HCT116 (cell line): ENCODE data around the gene MAT2B. TPM values are rescaled to one million over a fixed set of nuclear protein-coding genes. Genes with fewer than 3 reads are reported as not detected.

Experiments used
- ATAC-seq: fragments of 200-7000 bp; cut with Tn5 transposase; 2 replicates; pipeline ENCODE4 v1.9.1; 2020; ENCODE audit warnings: mild to moderate bottlenecking, moderate library complexity
- BruUV-seq: library from RNA; stranded (reverse); fragments of 400-500 nt; replicated peaks from 2 replicates; lab custom pipeline; 2021; lab: Mats Ljungman, UMichigan
- CTCF ChIA-PET: fragments of 300-600 bp; sonication (Branson Sonifier 250); formaldehyde crosslinking; loops from one replicate; lab custom pipeline; 2021; ENCODE audit warnings: antibody characterized with exemption; lab: Charles Lee
- POLR2A ChIA-PET: fragments of 300-600, 350-600 bp; sonication (Branson Sonifier 250); formaldehyde crosslinking; loops from one replicate; lab custom pipeline; 2021; ENCODE audit warnings: antibody characterized with exemption; lab: Charles Lee
- RAD21 ChIA-PET, 2 experiments: fragments of 300-600 bp; sonication (Branson Sonifier 250); formaldehyde crosslinking; loops; one replicate each; lab custom pipeline; 2023; ENCODE audit warnings: low total read pairs in 2 of 2; ENCODE audit not compliant: uncharacterized antibody in 2 of 2, unreplicated experiment in 2 of 2, low non-redundant PET in 1 of 2; lab: Charles Lee
- DNase-seq: peaks from one replicate; pipeline ENCODE4 v3.0.0-alpha.2; 2010; ENCODE audit warnings: low read depth, low spot score
- H2AFZ ChIP-seq: fragments of 200-600 bp; shearing (Covaris generic), sonication (generic); 2 replicates; pipeline ENCODE4 v1.6.1; 2017; ENCODE audit warnings: low read depth, mixed run types, mixed read lengths, antibody characterized with exemption, low read length; ENCODE audit not compliant: poor library complexity, severe bottlenecking
- H3K27ac ChIP-seq: 2 replicates; pipeline ENCODE4 v1.5.1; 2012; ENCODE audit warnings: low read depth, low read length
- H3K27me3 ChIP-seq: fragments of 200-600 bp; sonication (generic); 2 replicates; pipeline ENCODE4 v1.6.1; 2016; ENCODE audit warnings: mixed run types, low read length, mixed read lengths; ENCODE audit not compliant: insufficient read depth
- H3K36me3 ChIP-seq, 2 experiments: fragments of 200-500 bp in 1 of 2; fragments of 200-600 bp in 1 of 2; sonication (Bioruptor generic) in 1 of 2; sonication (generic) in 1 of 2; 2 replicates each; pipeline versions ENCODE4 v1.5.1 to v1.6.1; 2014 to 2016; ENCODE audit warnings: low read length in 2 of 2, inconsistent platforms in 1 of 2, mixed read lengths in 1 of 2, mixed run types in 1 of 2; ENCODE audit not compliant: insufficient read depth in 2 of 2, control insufficient read depth in 1 of 2
- H3K4me1 ChIP-seq, 2 experiments: fragments of 200-600 bp in 1 of 2; sonication (generic) in 1 of 2; 2 replicates each; pipeline versions ENCODE4 v1.5.1 to v1.6.1; 2012 to 2017; ENCODE audit warnings: low read length in 2 of 2, inconsistent platforms in 1 of 2, mild to moderate bottlenecking in 1 of 2, mixed read lengths in 1 of 2, mixed run types in 1 of 2, moderate library complexity in 1 of 2; ENCODE audit not compliant: insufficient read depth in 2 of 2, control insufficient read depth in 1 of 2
- H3K4me2 ChIP-seq: fragments of 200-600 bp; sonication (generic); 2 replicates; pipeline ENCODE4 v1.6.1; 2017; ENCODE audit warnings: mixed run types, low read length, mixed read lengths
- H3K4me3 ChIP-seq, 2 experiments: fragments of 200-600 bp in 1 of 2; sonication (generic) in 1 of 2; replicated peaks in 1 of 2; 2 replicates each; pipeline ENCODE4 v1.5.1; 2011 to 2016; ENCODE audit warnings: low read length in 2 of 2, control low read depth in 1 of 2, low read depth in 1 of 2, mild to moderate bottlenecking in 1 of 2, mixed read lengths in 1 of 2, mixed run types in 1 of 2
- H3K79me2 ChIP-seq: fragments of 200-600 bp; sonication (generic); 2 replicates; pipeline ENCODE4 v1.6.1; 2017; ENCODE audit warnings: mild to moderate bottlenecking, mixed run types, low read length, moderate library complexity, mixed read lengths; ENCODE audit not compliant: insufficient read depth
- H3K9ac ChIP-seq: fragments of 200-600 bp; sonication (generic); 2 replicates; pipeline ENCODE4 v1.6.1; 2016; ENCODE audit warnings: low read length, mixed read lengths
- H3K9me2 ChIP-seq: fragments of 200-600 bp; sonication (generic), shearing (Covaris generic); 2 replicates; pipeline ENCODE4 v1.6.1; 2017; ENCODE audit warnings: mixed run types, mild to moderate bottlenecking, moderate library complexity; ENCODE audit not compliant: insufficient read depth
- H3K9me3 ChIP-seq, 2 experiments: fragments of 200-500 bp in 1 of 2; fragments of 200-600 bp in 1 of 2; sonication (Bioruptor generic) in 1 of 2; sonication (generic) in 1 of 2; 2 replicates each; pipeline ENCODE4 v1.6.1; 2014 to 2017; ENCODE audit warnings: low read length in 2 of 2, mixed read lengths in 2 of 2, inconsistent platforms in 1 of 2, low read depth in 1 of 2, mild to moderate bottlenecking in 1 of 2, mixed run types in 1 of 2, moderate library complexity in 1 of 2; ENCODE audit not compliant: control insufficient read depth in 1 of 2, insufficient read depth in 1 of 2
- H4K20me1 ChIP-seq: fragments of 200-600 bp; sonication (generic), shearing (Covaris generic); 2 replicates; pipeline ENCODE4 v1.6.1; 2017; ENCODE audit warnings: mixed run types, mild to moderate bottlenecking, moderate library complexity; ENCODE audit not compliant: insufficient read depth
- ATF3 ChIP-seq: IDR thresholded peaks from 2 replicates; pipeline ENCODE4 v1.6.1; 2012
- CBX3 ChIP-seq: IDR thresholded peaks from 2 replicates; pipeline ENCODE4 v1.6.1; 2012; ENCODE audit warnings: low read depth
- CTCF ChIP-seq, 3 experiments: fragments of 200-600 bp in 1 of 3; sonication (generic) in 1 of 3; IDR thresholded peaks in 2 of 3; conservative IDR thresholded peaks in 1 of 3; 2 replicates each; pipeline ENCODE4 v1.5.1; 2012 to 2017; ENCODE audit warnings: low read depth in 2 of 3, low read length in 2 of 3, antibody characterized with exemption in 1 of 3, borderline replicate concordance in 1 of 3, control low read depth in 1 of 3, mild to moderate bottlenecking in 1 of 3, mixed read lengths in 1 of 3, mixed run types in 1 of 3, moderate library complexity in 1 of 3; ENCODE audit not compliant: insufficient read depth in 1 of 3
- EGR1 ChIP-seq: IDR thresholded peaks from 2 replicates; pipeline ENCODE4 v1.6.1; 2012; ENCODE audit warnings: low read depth
- ELF1 ChIP-seq: IDR thresholded peaks from 2 replicates; pipeline ENCODE4 v1.6.1; 2012; ENCODE audit warnings: low read depth, borderline replicate concordance
- EZH2 ChIP-seq: fragments of 200-600 bp; sonication (generic); IDR thresholded peaks from 2 replicates; pipeline ENCODE4 v1.6.1; 2017; ENCODE audit warnings: antibody characterized with exemption, mixed run types
- EZH2phosphoT487 ChIP-seq: fragments of 200-600 bp; IDR thresholded peaks from 2 replicates; pipeline ENCODE4 v1.6.1; 2018; ENCODE audit warnings: antibody characterized with exemption, borderline replicate concordance
- FOSL1 ChIP-seq: IDR thresholded peaks from 2 replicates; pipeline ENCODE4 v1.6.1; 2012; ENCODE audit warnings: low read depth
- JUND ChIP-seq: IDR thresholded peaks from 2 replicates; pipeline ENCODE4 v1.6.1; 2012
- POLR2A ChIP-seq: IDR thresholded peaks from 2 replicates; pipeline ENCODE4 v1.7.0; 2011; ENCODE audit warnings: borderline replicate concordance; ENCODE audit not compliant: insufficient read depth, insufficient read length; ENCODE audit errors: extremely low read depth
- RAD21 ChIP-seq: IDR thresholded peaks from 2 replicates; pipeline ENCODE4 v1.6.1; 2012; ENCODE audit warnings: low read depth, mild to moderate bottlenecking
- REST ChIP-seq: IDR thresholded peaks from 2 replicates; pipeline ENCODE4 v1.6.1; 2012; ENCODE audit warnings: low read depth
- SIN3A ChIP-seq: IDR thresholded peaks from 2 replicates; pipeline ENCODE4 v1.6.1; 2012; ENCODE audit warnings: low read depth
- SP1 ChIP-seq: IDR thresholded peaks from 2 replicates; pipeline ENCODE4 v1.6.1; 2012; ENCODE audit warnings: low read depth
- YY1 ChIP-seq: IDR thresholded peaks from 2 replicates; pipeline ENCODE4 v1.6.1; 2011; ENCODE audit warnings: low read length, low read depth, moderate library complexity, mild to moderate bottlenecking; ENCODE audit not compliant: insufficient replicate concordance; ENCODE audit errors: extremely low read depth
- intact Hi-C: fragments of 100-400 bp; cut with micrococcal nuclease; formaldehyde crosslinking; loops from 2 replicates; pipeline ENCODE4 v1.10.0; 2022
- total RNA-seq: library from RNA; stranded (reverse); gene quantifications from one replicate; pipeline ENCODE4 v1.2.1, GENCODE V29; 2021; ENCODE audit not compliant: unreplicated experiment

The MAT2B gene
- total RNA-seq, 1 experiment from 2014 or later, result 45.9 TPM

- intact Hi-C loops, result loop anchor here (5.0 to 10.0 kb wide), 2 partner anchors 132 to 1644 kb away; no protein-coding TSS in a partner anchor
- TF ChIP-seq YY1 (no peak), REST (no peak), EZH2phosphoT487 (no peak), ELF1 (no peak), CBX3 (no peak), RAD21 (no peak), JUND (no peak), SP1 (no peak), SIN3A (no peak), ATF3 (no peak), EGR1 (no peak), POLR2A (no peak), EZH2 (no peak), FOSL1 (no peak), CTCF (IDR thresholded peaks at IDR 0.05 in 2 of 3, conservative IDR thresholded peaks at IDR 0.05 in 1 of 3; ENCODE audit: borderline replicate concordance in 1 of 3, insufficient read depth in 1 of 3, low read depth in 2 of 3, low read length in 2 of 3) (no peak)
- TF ChIP-seq, all 23 proteins: peak for 0
- Histone ChIP-seq H3K27me3 (peaks cover 33% of the 10 kb centered on the region; the same call in 1 of the 2 replicates), H3K36me3 (no peaks in the 10 kb centered on the region), H2AFZ (no peak overlapping the region), H3K27ac (no peak overlapping the region), H3K9ac (no peak overlapping the region), H3K79me2 (no peaks in the 10 kb centered on the region), H4K20me1 (no peaks in the 10 kb centered on the region), H3K4me2 (no peak overlapping the region), H3K9me3 (no peaks in the 10 kb centered on the region), H3K4me1 (no peaks in the 10 kb centered on the region), H3K4me3 (no peak overlapping the region), H3K9me2 (no peaks in the 10 kb centered on the region)
- no peak for DNase-seq
- BruUV-seq, result no TSS peak
- RAD21 ChIA-PET, result no interaction called here
- POLR2A ChIA-PET, result no interaction called here
- no peak for ATAC-seq
- CTCF ChIA-PET, result no interaction called here
Measured at GRCh38 chr5:163563112-163563511, 57.7 kb downstream of the MAT2B start.
